Osteocyte (in vitro differentiated cells): ENCODE results near the gene PDE4D. TPM values are rescaled to one million over a fixed set of nuclear protein-coding genes. Genes with fewer than 3 reads are reported as not detected.

Source experiments
- DNase-seq: peaks from one replicate; pipeline ENCODE4 v3.0.0; 2021; ENCODE audit warnings: mixed read lengths; ENCODE audit not compliant: unreplicated experiment; ENCODE audit errors: extremely low spot score
- H3K27ac Mint-ChIP-seq: one replicate; pipeline ENCODE4 v1.8.0; 2021; ENCODE audit warnings: mild to moderate bottlenecking, mixed read lengths; ENCODE audit not compliant: unreplicated experiment
- H3K27me3 Mint-ChIP-seq: one replicate; pipeline ENCODE4 v1.8.0; 2021; ENCODE audit warnings: mixed read lengths; ENCODE audit not compliant: unreplicated experiment
- H3K36me3 Mint-ChIP-seq: one replicate; pipeline ENCODE4 v1.8.0; 2021; ENCODE audit warnings: mixed read lengths; ENCODE audit not compliant: unreplicated experiment
- H3K4me1 Mint-ChIP-seq: one replicate; pipeline ENCODE4 v1.8.0; 2021; ENCODE audit warnings: mixed read lengths; ENCODE audit not compliant: unreplicated experiment
- H3K4me3 Mint-ChIP-seq: one replicate; pipeline ENCODE4 v1.8.0; 2021; ENCODE audit warnings: mild to moderate bottlenecking, moderate library complexity, mixed read lengths; ENCODE audit not compliant: unreplicated experiment
- H3K9me3 Mint-ChIP-seq: one replicate; pipeline ENCODE4 v1.8.0; 2021; ENCODE audit warnings: mixed read lengths; ENCODE audit not compliant: unreplicated experiment
- CTCF ChIP-seq: fragments of 200-600 bp; sonication (generic); IDR thresholded peaks from 2 replicates; pipeline ENCODE4 v1.5.0; 2021; ENCODE audit warnings: antibody characterized with exemption, mild to moderate bottlenecking, moderate library complexity
- total RNA-seq: library from RNA; stranded (reverse); gene quantifications from 2 replicates; pipeline ENCODE4 v1.2.1, GENCODE V29; 2021

PDE4D gene
- total RNA-seq, 1 donor from 2014 or later, result 24.2 TPM

- Mint-ChIP-seq H3K4me3 (no peak overlapping the region), H3K36me3 (no peaks in the 10 kb centered on the region), H3K4me1 (peaks cover 8% of the 10 kb centered on the region), H3K9me3 (peaks cover 4% of the 10 kb centered on the region), H3K27ac (no peak overlapping the region), H3K27me3 (no peaks in the 10 kb centered on the region)
- TF ChIP-seq CTCF, result no peak
- DNase-seq, result no peak
These were observed 465.1 kb downstream of the PDE4D start for GRCh38 chr5:59428391-59428790.

DNA sequence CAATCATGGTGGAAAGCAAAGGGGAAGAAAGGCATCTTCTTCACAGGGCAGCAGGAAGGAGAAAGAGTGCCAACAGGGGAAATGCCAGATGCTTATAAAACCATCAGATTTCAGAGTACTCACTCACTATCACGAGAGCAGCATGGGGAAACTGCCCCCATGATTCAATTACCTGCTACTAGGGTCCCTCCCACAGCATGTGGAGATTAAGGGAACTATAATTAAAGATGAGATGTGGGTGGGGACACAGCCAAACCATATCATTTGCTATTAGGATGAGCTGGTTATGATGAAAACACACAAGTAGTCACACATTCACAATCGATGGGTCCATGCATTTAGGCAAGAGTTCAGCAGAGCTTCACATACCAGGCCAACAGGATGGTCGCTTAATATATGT is 469.0 kb downstream of the PDE4D start:
- H3K36me3 Mint-ChIP-seq, result no peaks in the 10 kb centered on the region
- no peak overlapping the region for H3K27ac Mint-ChIP-seq
- no peak for DNase-seq
- no peak overlapping the region for H3K4me3 Mint-ChIP-seq
- H3K9me3 Mint-ChIP-seq, result peaks cover 4% of the 10 kb centered on the region
- no peak for TF ChIP-seq CTCF
- peaks cover 14% of the 10 kb centered on the region for H3K4me1 Mint-ChIP-seq
- H3K27me3 Mint-ChIP-seq, result no peaks in the 10 kb centered on the region

DNA sequence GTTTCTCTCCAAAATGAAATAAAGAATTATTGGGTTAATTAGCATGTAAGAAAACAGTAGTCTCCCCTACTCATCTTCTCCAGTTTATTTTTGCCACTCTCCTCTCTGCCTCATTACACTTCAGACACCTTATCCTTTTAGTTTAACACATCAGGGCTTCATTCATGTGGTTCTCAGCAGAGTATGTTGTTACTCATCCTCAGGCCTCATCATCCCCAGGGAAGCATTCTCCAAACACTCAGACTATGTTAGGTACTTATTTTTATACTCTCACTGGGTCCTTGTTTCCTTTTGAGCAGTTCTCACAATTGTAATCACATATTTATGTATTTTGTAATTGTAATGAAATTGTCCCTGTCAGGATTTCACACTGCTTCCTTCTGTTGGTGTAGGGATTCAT is 470.5 kb downstream of the PDE4D start:
- Mint-ChIP-seq H3K27ac (no peak overlapping the region), H3K36me3 (no peaks in the 10 kb centered on the region), H3K27me3 (no peaks in the 10 kb centered on the region), H3K9me3 (peaks cover 7% of the 10 kb centered on the region), H3K4me1 (peaks cover 9% of the 10 kb centered on the region), H3K4me3 (no peak overlapping the region)
- DNase-seq, result no peak
- no peak for TF ChIP-seq CTCF

DNA sequence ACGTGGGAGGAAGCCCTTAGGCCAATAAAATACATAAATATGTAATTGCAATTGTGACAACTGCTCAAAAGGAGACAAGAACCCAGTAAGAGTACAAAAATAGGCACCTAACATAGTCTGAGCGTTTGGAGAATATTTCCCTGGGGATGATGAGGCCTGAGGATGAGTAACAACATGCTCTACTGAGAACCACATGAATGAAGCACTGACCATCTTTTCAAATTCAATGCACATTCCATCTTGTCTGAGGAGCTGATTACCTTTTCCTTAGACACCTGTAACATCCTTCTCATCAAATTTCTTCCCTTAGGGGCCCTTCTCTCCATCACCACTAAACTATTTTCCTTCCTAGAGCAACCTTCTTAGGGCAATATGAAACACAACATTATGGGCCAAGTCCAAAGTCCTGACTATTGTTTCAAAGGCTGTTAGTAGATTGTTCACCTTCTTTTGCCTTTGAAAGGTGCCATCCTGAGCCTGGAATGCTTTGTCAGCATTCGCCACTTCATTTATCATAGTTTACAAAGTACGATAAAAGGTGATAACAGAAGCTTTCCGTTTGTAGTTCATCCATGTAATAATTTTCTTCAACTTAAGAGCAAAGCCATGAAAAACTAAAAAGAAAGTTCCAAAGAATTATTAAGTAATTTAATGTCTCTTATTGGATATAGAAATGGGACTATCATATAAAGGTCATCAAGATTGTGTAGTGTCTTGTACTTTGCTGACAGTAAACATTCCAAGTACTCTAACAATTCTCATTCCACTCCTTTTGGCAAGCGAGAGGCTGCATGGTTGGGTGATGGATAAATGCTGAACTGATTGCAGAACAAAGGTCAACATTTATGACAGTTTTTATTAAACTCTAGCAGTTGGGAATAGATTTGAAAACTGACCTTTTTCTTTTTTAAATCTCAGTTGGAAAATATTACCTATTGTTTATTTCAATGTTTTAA is 471.3 kb downstream of the PDE4D start:
- Mint-ChIP-seq H3K27me3 (no peaks in the 10 kb centered on the region), H3K36me3 (no peaks in the 10 kb centered on the region), H3K4me3 (no peak overlapping the region), H3K27ac (no peak overlapping the region), H3K4me1 (peaks cover 9% of the 10 kb centered on the region), H3K9me3 (peaks cover 7% of the 10 kb centered on the region)
- no peak for TF ChIP-seq CTCF
- no peak for DNase-seq

DNA sequence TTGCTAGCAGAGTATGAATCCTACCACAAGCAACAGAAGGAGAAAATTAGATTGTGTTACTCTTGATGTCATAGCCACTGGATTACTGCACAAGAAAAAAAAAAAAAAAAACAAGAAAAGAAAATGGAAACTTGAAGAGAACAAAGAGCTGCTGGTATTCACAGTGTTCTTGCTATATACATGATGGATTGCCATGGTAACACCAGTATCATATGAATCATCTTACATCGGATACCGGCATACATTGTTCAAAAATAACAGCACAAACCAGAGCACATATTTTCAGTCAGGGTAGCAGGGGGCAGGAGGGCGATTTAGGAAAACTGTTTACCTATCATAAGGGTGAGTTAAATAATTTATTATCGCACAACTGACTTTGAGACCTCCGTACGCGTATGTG is 472.9 kb downstream of the PDE4D start:
- Mint-ChIP-seq H3K9me3 (peaks cover 7% of the 10 kb centered on the region), H3K4me3 (no peak overlapping the region), H3K36me3 (no peaks in the 10 kb centered on the region), H3K27ac (no peak overlapping the region), H3K27me3 (no peaks in the 10 kb centered on the region), H3K4me1 (peaks cover 9% of the 10 kb centered on the region)
- no peak for TF ChIP-seq CTCF
- no peak for DNase-seq
